Ovary (tissue), 9 donors: ENCODE measurements around the gene AOPEP. TPM values are rescaled to one million over a fixed set of nuclear protein-coding genes. Genes with fewer than 3 reads are reported as not detected.

ENCODE experiments used
- DNase-seq, 5 donors: peaks; one replicate each; pipeline ENCODE4 v3.0.0-alpha.2; 2019 to 2020
- H3K27ac ChIP-seq, 2 donors: fragments of 200-600 bp; one replicate each; pipeline versions ENCODE4 v1.5.1 to v1.8.0; 2019 to 2022
- H3K27me3 ChIP-seq: fragments of 200-600 bp; one replicate; pipeline ENCODE4 v1.8.0; 2022
- H3K36me3 ChIP-seq: fragments of 200-600 bp; sonication (generic); one replicate; pipeline ENCODE4 v1.5.1; 2019
- H3K4me1 ChIP-seq: one replicate; pipeline ENCODE4 v1.8.1; 2013; ENCODE audit warnings: mild to moderate bottlenecking, moderate library complexity; ENCODE audit not compliant: insufficient read depth
- H3K4me3 ChIP-seq: fragments of 200-600 bp; sonication (generic); one replicate; pipeline ENCODE4 v1.5.1; 2017
- H3K9me3 ChIP-seq, 2 donors: fragments of 200-600 bp in 1 of 2; sonication (generic) in 1 of 2; one replicate each; pipeline versions ENCODE4 v1.5.1 to v1.8.1; 2013 to 2019; ENCODE audit warnings: mild to moderate bottlenecking in 1 of 2, moderate library complexity in 1 of 2
- CTCF ChIP-seq, 3 donors: fragments of 450-650 bp in 2 of 3; fragments of 200-600 bp in 1 of 3; IDR thresholded peaks; one replicate each; pipeline versions ENCODE4 v1.5.1 to v1.8.0; 2016 to 2022; ENCODE audit warnings: antibody characterized with exemption in 3 of 3, mild to moderate bottlenecking in 1 of 3
- EP300 ChIP-seq: sonication (generic); formaldehyde crosslinking; IDR thresholded peaks from one replicate; pipeline ENCODE4 v1.6.1; 2017; ENCODE audit warnings: antibody characterized with exemption
- POLR2A ChIP-seq: fragments of 450-650 bp; IDR thresholded peaks from one replicate; pipeline ENCODE4 v1.6.1; 2017; ENCODE audit warnings: antibody characterized with exemption, mild to moderate bottlenecking, moderate library complexity
- whole genome bisulfite sequencing, 3 donors: extraction: QIAGEN DNeasy Blood & Tissue Kit in 1 of 3; methylation state at CpG; one replicate each; pipeline versions ENCODE4 v1.1.5 to v1.1.7; 2013 to 2017; 5-methylcytosine and 5-hydroxymethylcytosine counted together
- intact Hi-C, 4 donors: fragments of 100-400 bp; cut with DNase I; formaldehyde crosslinking; loops; one replicate each; pipeline versions ENCODE4 v1.11.0 to v1.15.1; 2022 to 2023
- polyA plus RNA-seq, 2 donors: library from polyadenylated mRNA; stranded (reverse); fragments of 200-250 nt in 1 of 2; fragments of 350-450 nt in 1 of 2; fragmentation: Illumina TruSeq in 1 of 2; extraction: RNeasy Lipid Tissue Mini Kit (QIAGEN cat#74804) in 1 of 2; gene quantifications; one replicate each; pipeline ENCODE4 v1.2.3, GENCODE V29; 2013 to 2014
- total RNA-seq, 7 donors: library from RNA; depleted of rRNA in 2 of 7; stranded (reverse); fragments of >200 nt in 2 of 7; fragmentation: NEBNext Ultra II Directional in 3 of 7; extraction: Animal tissue kit (Norgen Biotek cat#: 25700) in 3 of 7; gene quantifications; one replicate each; pipeline versions ENCODE4 v1.1.0 to v1.2.4, GENCODE V29; 2016 to 2023
- donor health status: DM: no; HTN: no; CAD: no; lungs with moderate emphysema.
- donor health status: DM: no; HTN: no; CAD: no.
- donor health status: Bipolar disorder and iron deficiency.
- donor health status: DM: yes; HTN: yes; CAD: no.
- donor health status: DM: no; HTN: no; CAD: no.
- donor health status: DM: yes; HTN: yes; CAD: no.

Gene AOPEP
- total and polyA plus RNA-seq, 9 donors = 40.0 to 141 (median 82.1) TPM

- no peak overlapping the region for H3K4me3 ChIP-seq
- TF ChIP-seq EP300 (no peak), POLR2A (no peak), CTCF (IDR thresholded peaks at IDR 0.05) (no peak)
- H3K36me3 ChIP-seq = no peaks in the 10 kb centered on the region
- intact Hi-C loops = no loop called here
- no peaks in the 10 kb centered on the region for H3K27me3 ChIP-seq
- H3K9me3 ChIP-seq = no peaks in the 10 kb centered on the region
- H3K4me1 ChIP-seq = peaks cover 22% of the 10 kb centered on the region
- 64 to 70% (median 67%) methylated on average over 26 of the region's 26 CpGs for WGBS, 3 donors
- no peak overlapping the region for H3K27ac ChIP-seq
- no peak for DNase-seq
Measured at GRCh38 chr9:95088421-95089161, 362.1 kb downstream of the AOPEP start.

GRCh38 chr9:95089257-95090022 lies 362.9 kb downstream of the AOPEP start:
- H3K4me3 ChIP-seq = no peak overlapping the region
- H3K27ac ChIP-seq = no peak overlapping the region
- DNase-seq = no peak
- WGBS, 3 donors = 89 to 90% (median 90%) methylated on average over 16 of the region's 16 CpGs
- intact Hi-C loops = no loop called here
- H3K36me3 ChIP-seq = no peaks in the 10 kb centered on the region
- peaks cover 22% of the 10 kb centered on the region for H3K4me1 ChIP-seq
- H3K27me3 ChIP-seq = no peaks in the 10 kb centered on the region
- TF ChIP-seq CTCF (IDR thresholded peaks at IDR 0.05) (no peak), EP300 (no peak), POLR2A (no peak)
- no peaks in the 10 kb centered on the region for H3K9me3 ChIP-seq

GRCh38 chr9:95090023-95090791 lies 363.7 kb downstream of the AOPEP start:
- H3K9me3 ChIP-seq = no peaks in the 10 kb centered on the region
- TF ChIP-seq POLR2A (no peak), CTCF (IDR thresholded peaks at IDR 0.05) (no peak), EP300 (no peak)
- H3K4me3 ChIP-seq = no peak overlapping the region
- H3K27ac ChIP-seq = peak overlapping the region in 1 of 2 donors; percentile 21
- DNase-seq = peak in 1 of 5 donors; percentile 56
- no peaks in the 10 kb centered on the region for H3K36me3 ChIP-seq
- peaks cover 22% of the 10 kb centered on the region for H3K4me1 ChIP-seq
- no peaks in the 10 kb centered on the region for H3K27me3 ChIP-seq
- WGBS, 3 donors = 63 to 66% (median 65%) methylated on average over 16 to 22 of the region's 22 CpGs
- intact Hi-C loops = no loop called here

- Histone ChIP-seq H3K9me3 (no peaks in the 10 kb centered on the region), H3K36me3 (no peaks in the 10 kb centered on the region), H3K4me3 (no peak overlapping the region), H3K4me1 (peaks cover 22% of the 10 kb centered on the region), H3K27ac (peak overlapping the region; percentile 4 to 21), H3K27me3 (no peaks in the 10 kb centered on the region)
- DNase-seq = peak in 1 of 5 donors; percentile 44
- TF ChIP-seq CTCF (IDR thresholded peaks at IDR 0.05) = no peak
- intact Hi-C loops = no loop called here
- 47 to 61% (median 54%) methylated on average over 14 of the region's 14 CpGs for WGBS, 3 donors
Measured at GRCh38 chr9:95090871-95091577, 364.5 kb downstream of the AOPEP start.
